ENCODE measurements around the gene TMEM156.

The TMEM156 gene, protein sequence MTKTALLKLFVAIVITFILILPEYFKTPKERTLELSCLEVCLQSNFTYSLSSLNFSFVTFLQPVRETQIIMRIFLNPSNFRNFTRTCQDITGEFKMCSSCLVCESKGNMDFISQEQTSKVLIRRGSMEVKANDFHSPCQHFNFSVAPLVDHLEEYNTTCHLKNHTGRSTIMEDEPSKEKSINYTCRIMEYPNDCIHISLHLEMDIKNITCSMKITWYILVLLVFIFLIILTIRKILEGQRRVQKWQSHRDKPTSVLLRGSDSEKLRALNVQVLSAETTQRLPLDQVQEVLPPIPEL

DNA sequence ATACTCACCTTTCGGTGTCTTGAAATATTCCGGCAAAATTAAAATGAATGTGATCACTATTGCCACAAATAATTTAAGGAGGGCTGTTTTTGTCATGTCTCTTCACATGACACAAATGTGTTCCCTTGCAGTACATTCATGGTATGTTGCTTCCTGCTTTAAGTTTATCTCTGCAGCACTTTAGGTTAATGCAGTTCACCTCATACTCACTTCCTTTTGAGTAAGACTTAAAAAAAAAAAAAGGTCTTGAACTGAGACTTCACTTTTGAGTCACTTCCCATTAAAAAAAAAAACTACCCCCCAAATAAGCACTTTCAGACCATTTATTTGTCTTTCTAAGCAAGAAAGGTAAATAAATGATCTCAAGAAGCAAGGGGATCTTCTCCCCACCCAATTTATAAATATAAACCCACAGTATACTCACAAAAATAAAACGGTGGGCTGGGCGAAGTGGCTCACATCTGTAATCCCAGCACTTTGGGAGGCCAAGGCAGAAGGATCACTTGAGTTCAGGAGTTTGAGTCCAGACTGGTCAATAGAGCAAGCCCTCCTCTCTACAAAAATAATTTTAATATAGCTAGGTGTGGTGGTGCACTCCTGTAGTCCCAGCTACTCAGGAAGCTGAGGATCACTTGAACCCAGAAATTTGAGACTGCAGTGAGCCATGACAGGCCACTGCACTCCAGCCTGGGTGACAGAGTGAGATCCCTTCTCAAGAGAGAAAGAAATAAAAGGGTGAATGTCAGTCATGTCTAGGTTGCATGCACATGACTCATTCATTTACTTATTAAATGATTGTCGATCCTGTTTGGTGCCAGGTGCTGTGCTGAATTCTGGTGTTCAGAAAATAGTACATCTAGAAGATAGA lies at the start of gene TMEM156:
TMEM156 (minus strand) TSS at position 192 of the 868 bp plus-strand sequence; CDS start at position 96, 96 bp downstream.
- DNase-seq, result no peak

DNA sequence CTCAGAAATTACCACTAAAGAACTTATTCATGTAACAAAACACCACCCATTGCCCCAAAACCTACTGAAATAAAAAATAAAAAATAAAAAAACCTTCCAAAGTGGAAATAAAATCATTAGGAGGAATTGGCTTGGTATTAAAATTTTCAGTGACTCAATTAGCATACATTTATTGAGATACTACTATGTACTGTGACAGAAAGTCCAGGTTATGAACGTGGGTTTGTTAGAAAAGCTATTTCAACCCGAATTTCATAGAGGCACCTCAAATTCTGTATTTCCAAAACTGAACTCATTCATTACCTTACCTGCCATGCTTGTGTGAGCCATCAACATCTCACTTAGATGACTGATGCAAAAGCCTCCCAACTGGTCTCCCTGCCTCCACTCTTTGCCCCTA lies 46.6 kb upstream of the TMEM156 start:
- no peak for DNase-seq

DNA sequence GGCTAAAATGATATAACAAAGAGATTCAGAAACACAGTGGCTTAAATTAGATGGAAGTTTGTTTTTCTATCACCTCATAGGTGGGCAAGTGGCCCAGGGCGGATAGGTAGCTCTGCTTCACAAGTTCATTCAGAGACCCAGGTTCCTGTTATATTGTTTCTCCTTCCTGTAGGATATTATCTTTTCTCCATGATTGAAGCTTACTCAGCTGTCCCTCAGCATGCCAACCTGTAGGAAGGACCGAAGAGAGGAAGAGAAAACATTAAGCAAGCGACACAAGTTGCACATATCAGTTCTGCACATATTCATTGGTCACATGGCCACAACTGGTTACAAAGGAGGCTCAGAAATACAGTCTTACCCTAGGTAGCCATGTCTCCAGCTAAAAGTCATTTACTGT lies 36.7 kb upstream of the TMEM156 start:
- DNase-seq, result no peak

DNA sequence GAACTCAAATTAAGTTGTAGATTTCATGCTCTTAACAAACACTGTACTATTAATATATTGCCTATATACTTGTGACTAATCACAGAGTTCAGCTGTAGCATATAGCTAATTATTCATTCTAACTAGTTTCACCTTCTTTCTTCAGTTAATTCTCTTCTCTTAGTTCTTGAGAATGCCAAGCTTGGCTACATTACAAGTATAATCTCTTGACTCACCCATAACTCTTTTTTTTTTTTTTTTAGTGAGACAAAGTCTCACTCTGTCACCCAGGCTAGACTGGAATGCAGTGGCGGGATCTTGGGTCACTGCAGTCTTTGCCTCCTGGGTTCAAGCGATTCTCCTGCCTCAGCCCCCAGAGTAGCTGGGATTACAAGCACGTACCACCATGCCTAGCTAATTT lies 35.2 kb upstream of the TMEM156 start:
- no peak for DNase-seq

DNA sequence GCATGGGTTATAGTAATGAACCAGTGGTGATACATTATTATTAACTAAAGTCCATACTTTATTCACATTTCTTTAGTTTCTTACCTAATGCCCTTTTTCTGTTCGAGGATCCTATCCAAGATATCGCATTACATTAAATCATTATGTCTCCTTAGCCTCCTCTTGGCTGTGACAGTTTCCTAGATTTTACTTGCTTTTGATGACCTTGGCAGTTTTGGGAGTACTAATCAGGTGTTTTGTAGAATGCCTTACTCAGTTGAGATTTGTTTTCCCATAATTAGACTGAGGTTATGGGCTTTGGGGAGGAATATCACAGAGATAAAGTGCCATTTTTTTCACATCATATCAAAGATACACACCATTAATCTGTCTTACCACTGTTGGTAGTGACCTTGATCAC lies 34.8 kb upstream of the TMEM156 start:
- no peak for DNase-seq

DNA sequence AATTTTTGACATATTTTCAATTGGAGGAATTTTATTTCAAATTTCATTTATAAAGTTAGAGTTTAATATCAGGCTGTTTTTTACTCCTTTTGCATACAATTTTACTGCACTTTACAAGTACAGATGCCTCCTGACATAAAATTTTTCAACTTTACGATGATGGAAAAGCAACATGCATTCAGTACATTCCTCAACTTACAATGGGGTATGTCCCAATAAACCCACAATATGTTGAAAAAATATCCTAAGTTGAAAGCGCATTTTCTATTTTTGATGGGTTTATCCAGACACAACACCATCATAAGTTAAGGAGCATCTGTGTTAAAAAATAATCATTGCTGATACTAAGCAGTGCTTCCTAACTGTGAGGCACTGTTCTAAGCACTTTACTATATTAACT lies 34.2 kb upstream of the TMEM156 start:
- DNase-seq, result no peak

DNA sequence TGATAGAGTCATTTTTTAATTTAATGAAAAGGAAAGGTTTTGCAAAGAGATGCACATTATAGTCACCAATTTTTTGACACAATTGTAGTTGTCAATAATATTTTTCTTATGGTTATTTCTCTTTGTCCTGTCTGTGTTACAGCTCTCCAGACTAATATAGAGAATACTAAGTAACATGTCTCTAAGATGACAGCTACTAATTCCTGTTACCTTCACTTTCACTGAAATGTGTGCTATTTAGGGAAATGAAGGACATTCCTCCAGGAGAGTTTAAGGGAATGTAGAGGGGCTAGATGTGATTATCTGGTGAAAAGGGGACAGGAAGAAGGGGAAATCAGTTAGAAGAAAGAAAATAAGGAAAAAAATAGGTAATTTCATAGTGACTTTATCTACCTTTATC lies 31.2 kb upstream of the TMEM156 start:
- DNase-seq, result no peak

DNA sequence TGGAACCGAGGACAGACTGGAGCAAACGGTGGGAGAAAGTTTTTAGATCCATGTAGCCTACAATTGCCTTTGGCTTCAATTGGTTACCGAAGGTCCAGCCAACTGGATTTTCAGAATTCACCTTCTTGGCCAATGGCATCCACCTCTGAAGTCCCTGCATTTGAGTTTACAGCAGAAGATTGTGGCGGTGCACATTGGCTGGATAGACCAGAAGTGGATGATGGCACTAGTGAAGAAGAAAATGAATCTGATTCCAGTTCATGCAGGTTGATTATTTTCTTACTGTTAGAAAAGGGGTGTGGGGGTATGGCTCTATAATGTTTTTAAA lies 30.5 kb upstream of the TMEM156 start:
- DNase-seq, result no peak

DNA sequence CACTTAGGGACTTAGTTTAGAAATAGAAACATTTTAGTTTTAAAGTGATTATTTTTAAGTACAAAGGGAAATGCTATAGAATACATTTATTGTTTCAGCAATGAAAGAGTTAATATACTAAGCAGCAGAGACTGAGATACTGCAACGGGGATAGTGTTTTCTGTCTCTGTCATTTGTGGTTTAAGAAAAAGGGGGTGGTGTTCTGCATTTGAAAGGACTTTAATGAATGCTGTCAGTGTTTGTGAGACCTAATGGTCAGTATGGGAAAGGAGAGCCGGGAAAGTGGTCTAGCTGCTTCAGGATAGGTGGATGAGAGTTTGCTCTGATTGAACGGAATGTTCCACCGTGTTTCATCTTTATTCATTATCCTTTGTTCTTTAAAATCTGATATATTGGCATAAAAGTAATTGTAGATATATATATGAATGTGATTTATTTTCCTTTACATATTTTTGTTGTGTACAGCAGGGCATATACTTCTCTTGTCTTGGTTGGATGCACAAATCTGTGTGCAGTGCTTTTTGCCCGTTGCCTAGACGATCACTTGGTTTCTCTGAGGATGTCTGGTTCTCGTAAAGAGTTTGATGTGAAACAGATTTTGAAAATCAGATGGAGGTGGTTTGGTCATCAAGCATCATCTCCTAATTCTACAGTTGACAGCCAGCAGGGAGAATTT lies 30.0 kb upstream of the TMEM156 start, which contains the start of gene KLHL5:
KLHL5 (plus strand) TSS at position 139 of the 676 bp plus-strand sequence; CDS start at position 560, 421 bp downstream.
- DNase-seq, result no peak

DNA sequence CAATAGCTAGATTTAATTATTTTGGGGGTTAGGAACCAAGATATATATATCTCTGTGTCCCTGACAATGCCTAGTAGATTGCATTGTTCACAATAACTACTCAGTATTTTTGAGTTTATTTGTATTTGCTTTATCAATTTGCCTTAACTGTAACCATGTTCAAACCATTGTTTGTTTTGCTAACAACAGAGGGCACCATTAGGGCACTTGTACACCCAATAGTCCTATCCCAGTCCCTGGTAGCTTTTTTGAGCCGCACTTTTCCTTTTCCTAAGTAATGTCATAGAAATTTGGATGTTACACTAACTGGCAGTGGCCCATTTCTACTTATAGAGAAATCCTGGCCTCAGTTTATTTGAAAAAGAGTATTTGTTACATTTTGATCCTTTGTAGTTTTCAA lies 29.2 kb upstream of the TMEM156 start:
- no peak for DNase-seq

DNA sequence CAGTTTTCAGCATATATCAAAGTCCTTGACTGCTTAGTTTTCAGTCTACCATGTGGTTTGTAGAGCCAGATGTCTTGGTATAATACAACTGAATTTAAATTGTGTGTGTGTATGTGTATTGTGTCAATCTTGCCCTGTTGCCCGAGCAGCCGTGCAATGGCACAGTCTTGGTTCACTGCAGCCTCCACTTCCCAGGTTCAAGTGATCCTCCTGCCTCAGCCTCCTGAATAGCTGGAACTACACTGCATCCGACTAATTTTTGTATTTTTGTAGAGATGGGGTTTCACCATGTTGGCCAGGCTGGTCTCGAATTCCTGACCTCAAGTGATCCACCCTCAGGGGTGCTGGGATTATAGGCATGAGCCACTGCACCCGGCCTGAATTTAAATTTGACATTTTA lies 23.8 kb upstream of the TMEM156 start:
- no peak for DNase-seq

DNA sequence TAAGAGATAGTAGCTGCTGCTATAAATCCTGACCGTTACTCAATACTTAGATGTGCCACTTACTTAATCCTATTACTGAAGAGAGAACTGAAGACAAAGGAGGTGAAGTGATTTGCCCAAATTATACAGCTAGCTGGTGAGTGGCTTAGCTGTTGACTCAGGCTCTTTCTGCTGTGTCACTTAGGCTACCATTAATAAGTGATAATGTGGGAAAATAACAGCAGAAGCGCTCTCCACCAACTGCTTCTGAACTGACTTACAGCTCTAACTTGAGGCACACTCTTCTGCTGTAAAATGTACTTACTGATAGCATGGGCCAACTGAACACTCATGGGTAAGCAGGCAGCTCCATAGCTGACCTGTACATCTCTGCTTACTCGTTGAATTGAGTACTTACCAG lies 22.3 kb upstream of the TMEM156 start:
- no peak for DNase-seq

DNA sequence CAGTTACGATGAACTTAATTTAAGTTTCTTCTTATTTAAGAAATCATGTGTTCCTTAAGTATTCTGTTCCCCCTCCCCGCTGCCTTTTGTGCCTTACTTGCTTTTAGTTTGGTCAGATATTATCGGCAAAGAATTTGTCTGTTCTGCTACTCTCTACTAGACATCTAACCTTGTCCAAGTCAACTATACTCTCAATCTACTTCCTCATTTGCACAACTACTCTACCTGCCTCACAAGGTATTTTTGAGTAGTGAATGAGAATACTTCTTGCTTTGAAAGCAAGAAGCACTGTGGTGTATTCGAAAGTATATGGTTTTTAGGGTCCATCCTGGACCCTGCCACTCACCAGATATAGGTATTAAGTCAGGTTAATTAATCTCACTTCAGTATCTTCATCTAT lies 21.8 kb upstream of the TMEM156 start:
- no peak for DNase-seq

DNA sequence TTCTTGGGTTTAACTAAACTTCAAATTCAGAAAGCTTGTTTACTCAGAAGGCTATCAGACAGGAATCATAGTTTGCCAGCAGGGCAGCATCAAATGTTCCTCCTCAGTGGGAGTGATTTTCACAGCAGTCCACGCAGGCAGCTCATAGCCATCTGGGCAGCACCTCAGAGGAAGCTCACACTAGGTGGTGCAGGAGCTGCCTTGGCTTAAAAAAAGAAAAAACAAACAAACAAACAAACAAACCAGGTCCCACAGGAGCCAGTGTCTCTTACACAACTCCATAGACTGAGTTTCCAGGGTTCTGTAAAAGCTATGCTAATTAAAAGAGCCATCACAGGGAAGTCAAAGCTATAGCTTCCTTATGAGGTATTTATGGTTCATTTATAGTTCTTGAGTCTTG lies 19.3 kb upstream of the TMEM156 start:
- no peak for DNase-seq

DNA sequence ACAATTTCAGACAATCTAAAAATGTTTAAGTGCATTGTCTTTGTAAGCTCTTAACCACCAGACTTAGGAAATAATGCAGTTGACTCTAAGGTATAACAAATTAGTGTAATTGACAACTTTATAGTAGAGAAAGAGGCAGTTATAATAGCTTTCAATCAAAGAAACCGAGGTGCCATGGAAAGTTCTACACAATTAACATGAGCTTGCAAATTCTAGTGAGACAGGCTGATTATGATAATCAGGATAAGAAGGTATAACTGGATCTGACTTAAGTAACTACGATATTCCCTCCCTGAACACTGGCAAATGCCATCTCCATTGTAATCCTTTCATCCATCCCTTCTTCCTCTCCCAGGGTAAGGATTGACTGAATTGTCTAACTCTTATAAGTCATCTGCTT lies 18.4 kb upstream of the TMEM156 start:
- no peak for DNase-seq

DNA sequence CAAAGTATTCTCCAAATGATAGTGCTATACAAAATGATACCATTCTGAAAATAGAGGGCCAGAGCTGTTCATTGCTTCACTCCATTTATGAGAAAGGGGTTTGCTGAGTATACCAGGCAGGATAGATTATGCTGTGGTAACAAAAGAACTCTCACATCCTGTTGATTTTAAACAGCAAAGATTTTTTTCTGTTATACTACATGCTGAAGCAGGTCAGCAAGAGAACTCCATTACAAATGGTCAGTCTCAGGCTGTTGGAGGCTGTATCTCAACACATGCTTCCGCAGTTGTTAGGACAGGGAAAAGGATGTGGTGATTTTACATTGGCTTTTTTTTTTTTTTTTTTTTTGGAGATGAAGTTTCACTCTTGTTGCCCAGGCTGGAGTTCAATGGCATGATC lies 16.1 kb upstream of the TMEM156 start:
- no peak for DNase-seq

DNA sequence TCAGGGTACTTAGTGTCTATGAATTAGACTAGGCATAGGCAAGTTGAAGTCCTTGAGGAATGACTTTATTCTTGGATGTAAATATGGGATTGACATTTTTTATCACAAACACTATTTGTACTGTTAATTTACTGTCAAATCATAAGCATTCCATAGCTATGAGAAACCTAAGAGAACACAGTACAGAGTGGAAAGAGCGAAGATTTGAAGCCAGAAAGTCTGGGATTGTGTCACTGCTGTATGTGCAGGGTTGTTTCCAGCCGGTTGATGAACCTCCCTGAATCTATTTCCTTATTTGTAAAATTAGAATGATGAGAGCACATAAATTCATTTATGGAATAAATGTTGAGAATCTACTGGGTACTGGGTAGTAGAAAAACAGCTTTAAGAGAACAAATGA lies 15.5 kb upstream of the TMEM156 start:
- no peak for DNase-seq

DNA sequence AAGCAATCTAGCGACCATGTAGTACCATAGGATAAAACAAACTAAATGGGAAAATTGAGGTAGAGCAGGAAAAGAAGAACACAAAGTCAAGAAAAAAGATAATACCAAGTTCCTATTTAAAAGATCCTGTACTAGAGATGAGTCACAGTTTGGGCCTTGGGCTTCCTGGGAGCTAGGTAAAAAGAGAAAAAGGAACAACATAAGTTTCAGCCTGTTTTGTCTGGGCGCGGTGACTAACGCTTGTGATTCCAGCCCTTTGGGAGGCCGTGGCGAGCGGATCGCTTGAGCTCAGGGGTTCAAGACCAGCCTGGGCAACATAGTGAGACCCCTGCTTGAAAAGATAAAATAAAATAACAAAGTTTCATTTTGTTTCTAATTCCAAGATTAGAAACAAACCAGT lies 14.0 kb upstream of the TMEM156 start:
- no peak for DNase-seq

DNA sequence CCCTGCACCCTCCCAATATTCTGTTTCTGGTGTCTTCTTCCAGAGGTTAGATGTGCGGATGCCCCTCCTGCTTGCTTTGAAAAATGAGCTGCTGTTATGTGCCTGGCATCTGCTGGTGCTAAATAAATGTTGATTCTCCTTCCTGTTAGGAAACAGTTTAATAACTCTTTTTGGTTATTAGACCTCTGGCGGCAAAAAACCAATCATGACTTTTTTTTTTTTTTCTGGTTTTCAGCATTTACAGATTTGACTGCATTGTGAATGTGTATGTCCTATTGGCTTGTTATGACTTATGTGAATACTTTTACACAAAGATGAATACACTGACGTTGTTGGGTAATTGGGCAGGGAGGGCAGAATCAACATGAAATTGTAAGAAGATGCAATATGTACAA lies 13.6 kb upstream of the TMEM156 start:
- no peak for DNase-seq

DNA sequence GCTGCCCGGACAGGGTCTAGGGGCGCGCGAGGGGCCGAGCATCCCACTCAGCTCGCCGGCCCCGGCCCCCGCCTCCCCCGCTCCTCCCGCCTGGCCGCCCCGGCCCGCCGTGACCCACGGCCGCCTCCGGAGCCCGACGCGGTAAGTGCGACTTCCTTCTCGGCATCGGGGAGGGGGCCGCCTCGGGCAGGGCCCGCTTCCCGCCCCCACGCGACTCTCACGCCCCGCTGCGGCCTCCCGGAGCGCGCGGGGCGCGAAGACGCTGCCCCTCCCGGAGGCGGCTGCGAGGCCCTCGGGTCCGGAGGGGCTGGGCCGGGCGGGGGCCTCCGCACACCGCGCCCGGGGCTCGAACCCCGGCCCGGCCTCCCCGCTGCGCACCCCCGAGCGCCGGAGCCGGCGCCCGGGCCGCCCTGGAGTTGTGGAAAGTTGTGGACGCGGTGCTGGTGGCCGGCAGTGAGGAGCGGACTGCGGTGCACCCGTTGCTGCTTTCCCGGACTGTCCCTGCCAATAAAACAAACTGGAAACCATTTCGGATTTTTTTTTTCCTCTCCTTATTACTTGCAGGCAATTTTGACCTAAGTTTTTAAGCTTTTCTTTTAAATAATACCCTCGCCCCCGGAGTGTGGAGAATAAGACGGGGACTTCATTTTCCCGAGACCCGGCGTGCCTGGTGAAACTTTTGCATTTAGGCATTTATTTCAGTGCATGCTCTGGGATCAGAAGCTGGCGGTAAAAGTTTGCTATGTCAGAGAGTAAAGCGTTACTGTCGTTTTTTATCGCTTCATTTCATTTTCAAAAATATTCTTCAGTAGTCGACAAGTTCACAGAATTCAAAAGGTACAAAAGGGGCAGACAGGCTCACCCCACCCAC lies 13.0 kb upstream of the TMEM156 start:
- DNase-seq, result no peak

DNA sequence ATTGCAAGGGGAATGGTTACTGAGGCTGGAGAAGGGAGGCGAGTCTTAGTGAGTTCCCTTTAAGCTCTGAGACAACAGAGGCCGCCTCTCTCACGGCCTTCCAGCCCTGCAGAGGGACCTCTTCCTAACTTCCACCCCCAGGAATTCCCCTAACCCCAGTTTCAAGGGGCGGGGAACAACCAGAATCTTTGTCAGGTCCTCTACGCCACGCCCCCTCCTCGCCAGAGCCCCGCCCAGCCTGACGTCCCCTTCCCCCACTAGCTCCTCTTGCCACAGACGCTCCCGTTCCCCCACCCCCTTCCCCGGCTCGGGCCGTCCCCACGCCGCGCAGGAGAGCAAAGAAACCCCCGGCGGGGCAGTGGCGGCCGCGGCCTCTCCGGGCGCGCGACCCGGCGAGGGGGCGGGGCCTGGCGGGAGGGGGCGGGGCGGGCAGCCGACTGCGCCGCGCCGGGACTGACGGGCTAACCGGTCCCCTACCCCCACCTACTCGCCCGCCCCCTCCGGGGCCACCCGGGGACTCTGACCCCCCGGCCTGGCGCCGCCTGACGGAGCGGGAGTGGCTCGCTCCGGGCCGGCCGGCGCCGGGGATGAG lies 12.3 kb upstream of the TMEM156 start:
- no peak for DNase-seq

DNA sequence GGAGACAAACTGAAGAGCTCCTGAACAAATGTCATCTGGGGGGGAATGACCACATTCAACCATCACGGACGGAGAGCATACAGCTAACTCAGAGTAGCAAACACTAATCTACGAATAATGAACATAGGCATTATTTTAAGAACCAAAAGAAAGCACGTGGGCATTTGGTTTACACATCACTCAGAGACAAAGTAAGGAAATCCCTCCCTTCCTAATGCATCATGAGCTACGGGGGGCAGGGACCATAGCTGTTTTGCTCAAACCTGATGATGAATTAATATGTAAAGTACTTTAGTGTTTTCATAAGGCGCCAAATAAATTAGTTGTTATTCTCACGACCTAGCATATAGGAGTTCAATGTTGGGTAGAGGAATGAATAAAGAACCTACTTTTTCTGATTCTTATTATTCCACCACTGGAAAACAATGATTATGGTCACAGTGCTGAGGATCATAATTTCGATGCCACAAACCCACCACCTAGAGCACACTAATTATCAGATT lies 11.7 kb upstream of the TMEM156 start:
- no peak for DNase-seq

Data from NCI-H2171 (cell line).